Endothelial cell of umbilical vein (primary cell): ENCODE data around the gene F2RL3. TPM values are rescaled to one million over a fixed set of nuclear protein-coding genes. Genes with fewer than 3 reads are reported as not detected.

Experiments
- BruUV-seq: library from RNA; stranded (reverse); fragments of 400-500 nt; replicated peaks from 2 replicates; lab custom pipeline; 2021; lab: Mats Ljungman, UMichigan
- CTCF ChIA-PET: fragments of 300-600, 350-600 bp; sonication (Branson Sonifier 250); formaldehyde crosslinking; loops from one replicate; lab custom pipeline; 2021; ENCODE audit warnings: antibody characterized with exemption, inconsistent platforms; lab: Charles Lee
- POLR2A ChIA-PET: fragments of 300-600, 350-600 bp; sonication (Branson Sonifier 250); formaldehyde crosslinking; loops from one replicate; lab custom pipeline; 2021; ENCODE audit warnings: antibody characterized with exemption, inconsistent platforms; lab: Charles Lee
- DNase-seq: peaks from one replicate; pipeline ENCODE4 v3.0.0-alpha.2; 2011; ENCODE audit warnings: low read depth, low spot score
- FAIRE-seq: peaks from 2 replicates; lab custom pipeline; 2011; peaks lifted over from hg19 to GRCh38; lab: Jason Lieb, UNC
- H2AFZ ChIP-seq: 2 replicates; pipeline ENCODE4 v1.6.0; 2012; ENCODE audit warnings: low read depth, low read length, control low read depth, inconsistent platforms
- H3K27ac ChIP-seq: 2 replicates; pipeline ENCODE4 v1.5.1; 2011; ENCODE audit warnings: low read depth, mild to moderate bottlenecking, control low read depth, low read length, moderate library complexity; ENCODE audit not compliant: insufficient read depth
- H3K27me3 ChIP-seq, 2 experiments: 2 replicates each; pipeline versions ENCODE4 v1.6.0 to v1.6.1; 2011; ENCODE audit warnings: low read length in 2 of 2, mixed read lengths in 1 of 2; ENCODE audit not compliant: control insufficient read depth in 2 of 2, insufficient read depth in 2 of 2
- H3K36me3 ChIP-seq, 2 experiments: 2 replicates in 1 of 2; 3 replicates in 1 of 2; pipeline ENCODE4 v1.5.1; 2011; ENCODE audit warnings: low read length in 2 of 2, mild to moderate bottlenecking in 1 of 2, moderate library complexity in 1 of 2; ENCODE audit not compliant: control insufficient read depth in 2 of 2, insufficient read depth in 2 of 2; ENCODE audit errors: extremely low read depth in 1 of 2
- H3K4me1 ChIP-seq: 3 replicates; pipeline ENCODE4 v1.5.1; 2011; ENCODE audit warnings: mild to moderate bottlenecking, low read length; ENCODE audit not compliant: control insufficient read depth, insufficient read depth; ENCODE audit errors: extremely low read depth
- H3K4me2 ChIP-seq: 2 replicates; pipeline ENCODE4 v1.6.1; 2011; ENCODE audit warnings: low read length, control low read depth, mixed read lengths; ENCODE audit not compliant: insufficient read depth
- H3K4me3 ChIP-seq, 3 experiments: fragments of 200-600 bp in 1 of 3; sonication (generic), shearing (Covaris generic) in 1 of 3; replicated peaks in 1 of 3; 2 replicates each; pipeline ENCODE4 v1.5.1; 2011 to 2016; ENCODE audit warnings: control low read depth in 3 of 3, low read length in 3 of 3, mild to moderate bottlenecking in 2 of 3, inconsistent platforms in 1 of 3, low read depth in 1 of 3, moderate library complexity in 1 of 3; ENCODE audit not compliant: insufficient read depth in 1 of 3
- H3K79me2 ChIP-seq: 2 replicates; pipeline ENCODE4 v1.6.0; 2012; ENCODE audit warnings: low read length, inconsistent platforms; ENCODE audit not compliant: control insufficient read depth, insufficient read depth
- H3K9ac ChIP-seq: replicated peaks from 2 replicates; pipeline ENCODE3; 2011; ENCODE audit warnings: low read length, control low read depth; ENCODE audit not compliant: insufficient read depth; ENCODE audit errors: extremely low read depth
- H3K9me1 ChIP-seq: replicated peaks from 3 replicates; pipeline ENCODE4 v1.6.0; 2011; ENCODE audit warnings: mild to moderate bottlenecking, low read length; ENCODE audit not compliant: control insufficient read depth, insufficient read depth; ENCODE audit errors: extremely low read depth
- H3K9me3 ChIP-seq: replicated peaks from 2 replicates; pipeline ENCODE4 v1.5.1; 2012; ENCODE audit warnings: low read length, inconsistent platforms; ENCODE audit not compliant: control insufficient read depth, insufficient read depth
- H4K20me1 ChIP-seq: replicated peaks from 2 replicates; pipeline ENCODE3; 2011; ENCODE audit warnings: mild to moderate bottlenecking, low read length; ENCODE audit not compliant: control insufficient read depth, insufficient read depth; ENCODE audit errors: extremely low read depth
- CTCF ChIP-seq, 2 donors: IDR thresholded peaks; 1 replicate in 1 of 2; 2 replicates in 1 of 2; pipeline ENCODE4 v1.5.1; 2011; ENCODE audit warnings: low read length in 2 of 2, mild to moderate bottlenecking in 2 of 2, moderate library complexity in 2 of 2, control low read depth in 1 of 2, inconsistent platforms in 1 of 2, low read depth in 1 of 2; ENCODE audit not compliant: insufficient read depth in 1 of 2; ENCODE audit errors: extremely low read depth in 1 of 2
- EZH2 ChIP-seq: IDR thresholded peaks from 2 replicates; pipeline ENCODE4 v1.6.1; 2012; ENCODE audit warnings: borderline replicate concordance, low read depth, mild to moderate bottlenecking, moderate library complexity, low read length, inconsistent platforms; ENCODE audit not compliant: severe bottlenecking
- FOS ChIP-seq: IDR thresholded peaks from 2 replicates; pipeline ENCODE4 v1.6.1; 2011; ENCODE audit warnings: mild to moderate bottlenecking, low read length, moderate library complexity, borderline replicate concordance; ENCODE audit not compliant: insufficient read depth
- GATA2 ChIP-seq: IDR thresholded peaks from 2 replicates; pipeline ENCODE4 v1.7.0; 2011; ENCODE audit warnings: low read depth, mild to moderate bottlenecking, moderate library complexity, mixed read lengths, low read length; ENCODE audit not compliant: insufficient read length, insufficient read depth
- JUN ChIP-seq: IDR thresholded peaks from 2 replicates; pipeline ENCODE4 v1.6.1; 2011; ENCODE audit warnings: borderline replicate concordance, low read depth; ENCODE audit not compliant: insufficient read length, insufficient read depth
- MAX ChIP-seq: IDR thresholded peaks from 2 replicates; pipeline ENCODE4 v1.6.1; 2011; ENCODE audit not compliant: insufficient read depth, insufficient read length
- MYC ChIP-seq: IDR thresholded peaks from one replicate; pipeline ENCODE4 v1.6.1; 2011; ENCODE audit warnings: mild to moderate bottlenecking, low read depth, low read length
- POLR2A ChIP-seq: IDR thresholded peaks from 2 replicates; pipeline ENCODE4 v1.6.1; 2012; ENCODE audit warnings: low read depth, mild to moderate bottlenecking, control low read depth, low read length
- POLR2AphosphoS5 ChIP-seq: IDR thresholded peaks from 2 replicates; pipeline ENCODE4 v1.6.1; 2012; ENCODE audit warnings: low read depth, mild to moderate bottlenecking, control low read depth, low read length, moderate library complexity; ENCODE audit not compliant: insufficient read depth
- dilution Hi-C: fragments of 300-500 bp; cut with MboI; formaldehyde crosslinking; loops from one replicate; pipeline ENCODE4 v1.15.0; 2019; ENCODE audit warnings: low sequenced_read_pairs; ENCODE audit not compliant: extremely low pct_ligation_motif_present
- intact Hi-C: fragments of 100-400 bp; cut with micrococcal nuclease; formaldehyde crosslinking; loops from one replicate; pipeline ENCODE4 v1.10.0; 2022
- polyA plus RNA-seq, 4 experiments: library from polyadenylated mRNA; depleted of rRNA in 3 of 4; stranded (reverse) in 3 of 4; unstranded in 1 of 4; fragments of >200 nt; gene quantifications; 2 replicates each; pipeline versions ENCODE4 v1.2.1 to v1.2.3, GENCODE V29; 2011 to 2012; ENCODE audit warnings: missing spikeins in 1 of 4
- total RNA-seq: library from RNA; stranded (reverse); gene quantifications from 2 replicates; pipeline ENCODE4 v1.2.3, GENCODE V29; 2021

Gene F2RL3
- total and polyA plus RNA-seq, 2 donors (not counting 3 experiments of a cell fraction or from before 2014, with no cell fraction given), result 1.2 to 1.7 TPM

GRCh38 chr19:16914421-16914820 is 25.6 kb downstream of the F2RL3 start:
- H3K27ac ChIP-seq, result no peak overlapping the region
- H3K9ac ChIP-seq, result no peak overlapping the region
- H3K79me2 ChIP-seq, result no peaks in the 10 kb centered on the region
- DNase-seq (no peak), FAIRE-seq (no peak)
- no peak overlapping the region for H3K4me2 ChIP-seq
- no peaks in the 10 kb centered on the region for H3K9me1 ChIP-seq
- H4K20me1 ChIP-seq, result no peaks in the 10 kb centered on the region
- no peak overlapping the region for H2AFZ ChIP-seq
- no peaks in the 10 kb centered on the region for H3K36me3 ChIP-seq
- ChIA-PET POLR2A (no interaction called here), CTCF (no interaction called here)
- no peaks in the 10 kb centered on the region for H3K9me3 ChIP-seq
- no TSS peak for BruUV-seq
- H3K27me3 ChIP-seq, result no peaks in the 10 kb centered on the region
- no peak overlapping the region for H3K4me3 ChIP-seq
- dilution Hi-C loops, result no loop called here
- TF ChIP-seq MAX, result no peak
- TF ChIP-seq JUN, result no peak
- no peak for TF ChIP-seq EZH2
- no peak for TF ChIP-seq FOS
- no peak for TF ChIP-seq POLR2AphosphoS5
- no peak for TF ChIP-seq CTCF (IDR thresholded peaks at IDR 0.05; ENCODE audit: extremely low read depth in 1 of 2, insufficient read depth in 1 of 2, low read depth in 1 of 2, low read length in 2 of 2)
- TF ChIP-seq GATA2, result no peak
- TF ChIP-seq POLR2A, result no peak
- no peak for TF ChIP-seq MYC
- intact Hi-C loops, result no loop called here
- no peaks in the 10 kb centered on the region for H3K4me1 ChIP-seq
